SIG-M5 treated with dmso at 0.1 percent for 504 hours (cell line): ENCODE results near the gene MED14.

Experiments used
- DNase-seq: peaks from one replicate; lab custom pipeline; 2025; ENCODE audit not compliant: unreplicated experiment; lab: John Stamatoyannopoulos, UW

MED14 gene

GRCh38 chrX:40615976-40616375, 119.4 kb downstream of the MED14 start:
- no peak for DNase-seq

- no peak for DNase-seq
Observed at GRCh38 chrX:40612511-40612910, 122.8 kb downstream of the MED14 start.

GRCh38 chrX:40607381-40607780, 128.0 kb downstream of the MED14 start:
- no peak for DNase-seq

GRCh38 chrX:40603446-40603845, 131.9 kb downstream of the MED14 start:
- DNase-seq: no peak
